DMS153 treated with DMSO at 0.1 percent for 48 hours (cell line): Measurements from ENCODE around the gene ZBTB20.

Source experiments
- DNase-seq: peaks from one replicate; lab custom pipeline; 2025; ENCODE audit not compliant: unreplicated experiment; lab: John Stamatoyannopoulos, UW

The ZBTB20 gene

DNA sequence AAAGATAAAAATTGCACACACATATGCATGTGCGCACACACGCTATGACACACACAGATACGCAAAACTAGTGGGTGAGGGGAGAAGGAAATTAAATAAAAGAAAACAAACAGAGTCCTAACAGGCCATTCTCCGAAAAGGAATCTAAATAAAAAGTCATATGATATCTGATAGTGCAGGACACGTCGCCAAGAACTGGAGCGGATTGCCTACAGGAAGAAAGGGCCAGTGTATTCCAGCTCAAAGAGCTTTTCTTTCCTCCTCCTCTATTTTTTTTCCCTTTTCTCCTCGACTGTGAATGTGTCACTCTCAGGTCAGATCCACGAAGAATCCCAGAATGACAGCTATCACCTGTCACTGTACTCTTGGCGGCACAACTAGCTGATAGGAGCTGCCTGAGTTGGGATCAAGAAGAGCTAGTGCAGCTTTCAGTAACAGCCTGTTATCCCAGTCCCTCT, 695.5 kb downstream of the ZBTB20 start:
- DNase-seq: peak; percentile 18

DNA sequence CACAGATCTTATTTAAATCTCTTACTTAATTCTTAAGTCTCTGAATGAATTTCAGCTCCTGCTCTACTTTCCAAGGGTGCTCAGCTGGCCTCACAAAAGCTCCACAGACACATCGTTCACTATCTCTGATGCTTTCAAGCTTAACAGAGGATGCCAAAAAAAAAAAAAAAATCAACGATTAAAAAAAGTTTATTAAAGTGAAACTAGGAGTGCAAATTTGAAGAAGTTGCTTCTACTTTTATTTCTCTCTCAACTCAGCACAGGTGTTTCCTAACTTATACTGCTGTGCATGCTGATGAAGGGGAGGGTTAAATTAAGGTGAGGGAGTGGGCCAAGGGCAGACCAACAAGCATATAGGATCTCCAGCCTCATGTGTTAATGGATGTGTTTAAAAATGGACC, 696.0 kb downstream of the ZBTB20 start:
- no peak for DNase-seq

DNA sequence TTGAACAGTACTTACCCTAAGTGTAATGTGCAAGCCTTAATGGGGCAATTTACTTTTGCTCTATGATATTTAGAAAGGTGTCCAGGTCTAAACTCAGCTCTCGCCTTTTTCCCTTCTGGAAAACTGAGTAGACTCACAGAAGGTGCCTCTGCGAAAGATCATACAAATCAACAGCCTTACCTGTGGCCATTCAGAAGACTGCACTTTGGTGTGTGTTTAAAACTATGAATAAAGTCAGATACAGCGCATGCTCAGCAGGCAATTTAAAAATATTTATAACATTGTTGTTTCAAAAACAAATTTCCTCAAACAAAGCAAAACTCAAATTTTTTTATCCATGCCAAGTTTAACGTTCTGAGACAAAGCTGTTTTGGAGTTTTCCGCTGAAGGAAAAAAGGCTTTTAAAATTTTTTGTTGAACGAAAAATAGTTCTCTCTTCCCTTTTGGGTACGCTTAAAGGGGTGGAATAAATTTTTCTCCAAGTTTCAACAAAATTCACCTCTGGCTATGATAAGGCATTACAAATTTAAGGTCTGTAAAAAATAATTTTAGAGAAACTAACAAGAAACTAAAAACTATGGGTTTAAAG, 697.0 kb downstream of the ZBTB20 start:
- DNase-seq: no peak

GRCh38 chr3:114449271-114450007, 697.6 kb downstream of the ZBTB20 start:
- no peak for DNase-seq

DNA sequence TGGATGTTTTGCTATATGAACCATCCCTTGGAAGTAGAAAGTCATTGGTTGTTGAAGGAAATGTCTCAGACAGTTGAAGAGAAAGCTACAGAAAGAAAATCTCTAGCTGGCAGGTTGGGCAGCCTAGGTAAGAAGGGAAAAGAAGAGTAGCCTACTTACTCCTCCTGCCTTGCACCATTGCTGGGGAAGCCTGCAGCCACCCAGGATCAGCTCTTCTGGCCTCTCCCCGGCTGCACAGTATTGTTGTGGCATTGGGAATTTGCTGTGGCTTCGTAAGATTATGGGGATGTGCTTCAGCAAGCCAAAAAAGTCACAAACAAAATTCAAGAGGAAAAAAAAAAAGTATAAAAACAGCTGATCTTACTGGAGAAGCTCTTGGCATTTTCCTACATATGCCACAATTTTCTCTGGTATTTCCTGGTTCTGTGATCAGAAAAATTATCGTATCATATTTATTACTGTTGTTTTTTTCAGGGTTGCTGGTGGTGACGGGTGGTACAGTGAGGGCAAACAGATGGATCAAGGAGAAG, 699.1 kb downstream of the ZBTB20 start:
- no peak for DNase-seq

GRCh38 chr3:114447545-114447944, 699.5 kb downstream of the ZBTB20 start:
- no peak for DNase-seq

DNA sequence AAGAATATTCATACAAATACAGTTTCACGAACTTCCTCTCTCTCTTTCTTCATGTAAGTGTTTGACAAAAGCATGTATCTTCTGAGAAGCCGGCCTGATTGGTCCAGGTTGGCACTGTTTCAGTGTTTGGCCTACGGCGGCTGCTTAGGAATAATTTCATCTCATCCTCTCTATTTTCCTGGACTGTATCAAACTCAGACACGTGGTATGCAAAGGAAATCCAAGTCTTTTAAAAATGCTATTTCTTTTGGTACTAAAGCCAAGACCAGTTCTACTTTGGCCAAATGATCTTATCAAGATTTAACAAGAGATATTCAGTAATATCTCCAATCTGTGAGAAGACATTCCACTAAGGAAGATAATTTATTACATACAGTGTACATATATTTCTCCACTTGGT, 700.5 kb downstream of the ZBTB20 start:
- DNase-seq: no peak

DNA sequence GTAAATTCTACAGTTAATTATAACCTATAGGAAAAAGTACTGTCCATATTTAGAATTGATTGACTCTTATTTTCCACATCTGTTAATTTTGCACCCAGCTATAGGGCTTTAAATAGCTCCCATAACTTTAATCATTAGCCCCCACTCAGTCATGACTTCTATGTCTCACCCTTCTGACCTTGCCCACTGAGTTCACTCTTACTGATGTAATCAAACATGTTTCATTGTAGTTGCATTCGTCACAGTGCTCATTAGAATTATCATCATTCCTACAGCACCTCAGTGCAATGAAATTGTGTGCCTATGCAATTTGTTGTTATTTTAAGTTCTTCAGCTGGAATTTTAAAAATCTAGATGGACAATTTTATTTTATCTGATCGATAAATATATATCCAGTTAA, 701.9 kb downstream of the ZBTB20 start:
- no peak for DNase-seq

- no peak for DNase-seq
Measured at GRCh38 chr3:114444216-114444615, 702.9 kb downstream of the ZBTB20 start.

DNA sequence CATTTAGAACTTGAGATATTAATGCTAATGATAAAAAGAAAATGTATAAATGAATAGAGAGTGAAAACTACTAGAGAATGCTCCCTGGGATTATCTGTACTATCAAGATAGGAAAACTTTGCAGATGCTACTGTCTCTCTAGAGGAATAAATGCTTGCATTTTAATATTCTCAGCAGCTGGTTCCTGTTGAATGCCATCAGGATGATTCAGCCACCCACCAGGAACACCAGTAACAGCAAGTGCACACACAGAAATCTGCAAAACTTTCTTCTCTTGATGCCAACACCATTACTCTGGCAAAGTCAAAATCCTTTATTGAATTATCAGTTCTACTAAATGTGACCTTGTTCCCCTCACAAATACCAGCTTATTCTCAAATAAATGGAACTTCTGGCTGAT, 704.8 kb downstream of the ZBTB20 start:
- no peak for DNase-seq

- no peak for DNase-seq
Measured at GRCh38 chr3:114441386-114441785, 705.7 kb downstream of the ZBTB20 start.

DNA sequence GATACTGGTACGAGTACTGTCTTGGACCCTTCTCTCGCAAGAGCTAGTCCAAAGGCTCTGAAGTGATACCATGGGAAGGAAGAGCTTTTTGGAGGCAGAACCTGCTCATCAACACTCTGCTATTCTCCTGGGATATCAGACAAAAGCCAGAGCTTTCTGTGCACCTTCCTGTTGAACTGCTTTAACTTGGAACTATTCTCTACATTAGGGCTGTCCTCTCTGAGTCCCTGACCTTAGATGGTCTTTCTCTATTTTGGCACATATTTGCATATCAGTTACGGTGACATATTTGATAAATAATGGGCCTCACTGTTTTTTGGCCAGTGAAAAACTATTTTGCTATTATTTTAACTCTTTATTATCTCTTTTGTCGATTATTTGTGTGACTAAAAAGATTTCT, 706.4 kb downstream of the ZBTB20 start:
- no peak for DNase-seq

- no peak for DNase-seq
Measured at GRCh38 chr3:114439284-114439683, 707.8 kb downstream of the ZBTB20 start.

DNA sequence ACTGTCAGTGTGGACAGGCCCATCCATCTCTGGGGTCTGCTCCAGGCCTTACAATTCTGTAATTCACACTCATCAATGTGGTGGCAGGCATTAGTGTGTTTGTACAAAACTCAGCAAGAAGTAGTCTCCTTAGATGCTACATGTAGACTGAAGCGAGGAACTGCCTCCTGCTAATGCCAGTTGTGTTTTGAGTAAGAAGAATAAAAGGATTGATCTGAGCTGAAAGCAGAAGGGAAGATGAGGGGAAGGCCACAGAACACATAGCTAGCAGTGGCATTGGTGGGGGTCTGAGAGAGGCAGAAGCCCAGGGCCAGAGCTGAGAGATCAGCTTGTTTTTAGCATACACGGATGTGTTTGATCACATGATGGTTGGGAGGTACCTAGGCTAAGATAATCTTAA, 709.2 kb downstream of the ZBTB20 start:
- no peak for DNase-seq

DNA sequence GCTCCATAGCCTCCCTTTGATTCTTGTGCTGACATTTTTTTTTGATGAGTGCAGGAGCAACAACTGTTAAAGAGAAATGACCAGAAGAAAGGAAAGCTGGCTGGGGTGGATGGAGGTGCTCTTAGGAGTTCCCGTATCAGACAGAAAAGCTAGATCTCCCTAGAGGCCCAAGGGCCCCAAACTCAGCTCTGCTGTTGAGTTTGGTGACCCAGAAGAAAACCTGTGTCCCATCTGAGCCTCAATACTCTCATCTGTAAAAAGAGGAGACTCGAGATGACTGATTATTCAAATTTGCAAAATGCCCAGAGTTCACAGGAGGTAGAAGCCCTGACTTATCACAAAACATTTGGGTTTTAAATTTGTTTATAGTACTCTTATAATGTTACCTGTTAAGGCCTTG, 710.9 kb downstream of the ZBTB20 start:
- no peak for DNase-seq

DNA sequence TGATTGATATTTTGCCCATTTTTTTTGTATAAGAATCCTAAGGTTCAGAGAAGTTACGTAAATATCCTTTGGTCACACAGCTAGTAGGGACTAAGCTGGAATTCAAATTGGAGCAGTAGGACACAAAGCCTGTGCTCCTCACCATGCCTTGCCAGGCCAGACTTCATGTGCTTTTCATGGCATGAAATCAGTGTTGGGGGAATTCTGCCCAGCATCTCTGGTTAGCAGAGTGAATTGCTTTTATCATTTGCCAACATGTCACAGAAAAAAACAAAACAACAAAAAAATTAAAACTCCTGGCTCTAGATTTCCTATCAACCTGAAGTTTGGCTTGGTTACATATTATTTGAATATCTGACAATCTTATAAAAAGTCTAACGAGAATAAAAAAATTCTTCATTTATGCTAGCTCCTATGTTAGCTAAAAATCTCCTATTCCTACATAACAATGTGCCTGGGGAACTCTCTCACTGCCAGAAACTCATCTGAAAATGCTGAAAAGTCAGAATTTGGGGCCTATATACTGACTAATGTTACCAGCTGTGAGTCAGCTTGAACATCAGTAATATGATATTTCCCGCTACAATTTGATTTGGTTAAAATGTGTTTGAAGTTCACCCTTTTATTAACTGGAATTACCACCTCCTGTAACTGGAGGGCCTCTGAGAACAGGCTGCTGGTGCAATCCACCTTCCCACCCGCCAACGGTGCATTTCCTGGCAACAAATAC, 711.5 kb downstream of the ZBTB20 start:
- no peak for DNase-seq

GRCh38 chr3:114432310-114432709, 714.8 kb downstream of the ZBTB20 start:
- DNase-seq: no peak

GRCh38 chr3:114428044-114428595, 719.0 kb downstream of the ZBTB20 start:
- DNase-seq: no peak

GRCh38 chr3:114427285-114428043, 719.6 kb downstream of the ZBTB20 start:
- DNase-seq: no peak

- DNase-seq: no peak
Measured at GRCh38 chr3:114424337-114424736, 722.8 kb downstream of the ZBTB20 start.

- no peak for DNase-seq
Measured at GRCh38 chr3:114421204-114421603, 725.9 kb downstream of the ZBTB20 start.
